Mononuclear cell (primary cell): ENCODE results near the gene KDM5A. TPM values are rescaled to one million over a fixed set of nuclear protein-coding genes. Genes with fewer than 3 reads are reported as not detected.

Experiments
- H3K27me3 ChIP-seq: 2 replicates; pipeline ENCODE4 v1.6.0; 2011; ENCODE audit warnings: low read length, control low read depth; ENCODE audit not compliant: insufficient read depth
- H3K4me1 ChIP-seq: 2 replicates; pipeline ENCODE4 v1.5.1; 2011; ENCODE audit warnings: mild to moderate bottlenecking, low read length, control low read depth; ENCODE audit not compliant: insufficient read depth
- H3K4me3 ChIP-seq: 2 replicates; pipeline ENCODE4 v1.5.1; 2011; ENCODE audit warnings: mild to moderate bottlenecking, low read length, moderate library complexity
- H3K9me3 ChIP-seq: 2 replicates; pipeline ENCODE4 v1.5.1; 2011; ENCODE audit warnings: low read depth, mild to moderate bottlenecking, control low read depth, low read length
- total RNA-seq: library from RNA; depleted of rRNA; stranded (reverse); fragments of >200 nt; gene quantifications from one replicate; pipeline ENCODE4 v1.2.3, GENCODE V29; 2012

The KDM5A gene
- total RNA-seq, 1 donor: 123 TPM

GRCh38 chr12:230925-231671 lies 158.0 kb downstream of the KDM5A start:
- H3K27me3 ChIP-seq: no peaks in the 10 kb centered on the region
- no peaks in the 10 kb centered on the region for H3K4me1 ChIP-seq
- H3K4me3 ChIP-seq: no peak overlapping the region
- no peaks in the 10 kb centered on the region for H3K9me3 ChIP-seq

Other genes with a start within 250 kb of the KDM5A start
- 0.73 TPM for gene SLC6A12, start 175.2 kb downstream of the KDM5A start, total RNA-seq
- gene SLC6A13, start 126.5 kb downstream of the KDM5A start, total RNA-seq: not detected
- gene CCDC77, start 12.3 kb upstream of the KDM5A start, total RNA-seq: 8.4 TPM
- 0.10 TPM for gene B4GALNT3, start 70.6 kb upstream of the KDM5A start, total RNA-seq